ENCODE results near the gene NOPCHAP1.

DNA sequence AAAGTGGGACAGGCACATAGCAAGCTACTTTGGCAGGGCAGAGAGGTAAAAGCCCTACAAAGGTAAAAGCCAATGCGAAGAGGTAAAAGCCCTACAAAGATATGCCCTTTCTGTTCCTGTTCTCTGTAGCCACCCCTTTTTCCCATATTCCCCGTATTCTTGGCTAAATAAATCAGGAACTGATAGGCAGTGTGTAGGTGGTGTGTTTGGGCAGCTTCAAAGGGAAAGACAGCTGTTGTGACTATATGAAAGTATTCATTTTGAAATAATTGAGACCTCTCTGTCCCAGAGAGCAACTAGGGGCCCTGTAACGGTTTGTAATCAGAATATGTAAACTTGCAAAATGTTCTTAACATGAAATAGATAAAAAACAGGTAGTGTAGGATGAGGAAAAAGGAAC is 16.8 kb upstream of the NOPCHAP1 start:
- TF ChIP-seq EZH2 (IDR thresholded peaks at IDR 0.05; ENCODE audit: low read length, unreplicated experiment) (no peak), EZH2phosphoT487 (IDR thresholded peaks at IDR 0.05; ENCODE audit: borderline replicate concordance, low read length) (no peak)
- TF ChIP-seq, protein P1, sequence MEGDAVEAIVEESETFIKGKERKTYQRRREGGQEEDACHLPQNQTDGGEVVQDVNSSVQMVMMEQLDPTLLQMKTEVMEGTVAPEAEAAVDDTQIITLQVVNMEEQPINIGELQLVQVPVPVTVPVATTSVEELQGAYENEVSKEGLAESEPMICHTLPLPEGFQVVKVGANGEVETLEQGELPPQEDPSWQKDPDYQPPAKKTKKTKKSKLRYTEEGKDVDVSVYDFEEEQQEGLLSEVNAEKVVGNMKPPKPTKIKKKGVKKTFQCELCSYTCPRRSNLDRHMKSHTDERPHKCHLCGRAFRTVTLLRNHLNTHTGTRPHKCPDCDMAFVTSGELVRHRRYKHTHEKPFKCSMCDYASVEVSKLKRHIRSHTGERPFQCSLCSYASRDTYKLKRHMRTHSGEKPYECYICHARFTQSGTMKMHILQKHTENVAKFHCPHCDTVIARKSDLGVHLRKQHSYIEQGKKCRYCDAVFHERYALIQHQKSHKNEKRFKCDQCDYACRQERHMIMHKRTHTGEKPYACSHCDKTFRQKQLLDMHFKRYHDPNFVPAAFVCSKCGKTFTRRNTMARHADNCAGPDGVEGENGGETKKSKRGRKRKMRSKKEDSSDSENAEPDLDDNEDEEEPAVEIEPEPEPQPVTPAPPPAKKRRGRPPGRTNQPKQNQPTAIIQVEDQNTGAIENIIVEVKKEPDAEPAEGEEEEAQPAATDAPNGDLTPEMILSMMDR (conservative IDR thresholded peaks at IDR 0.05; ENCODE audit: low read depth, low read length): no peak

All from PC-3 (cell line).